ENCODE measurements around the gene ZSWIM4. TPM values are rescaled to one million over a fixed set of nuclear protein-coding genes. Genes with fewer than 3 reads are reported as not detected.

ZSWIM4 gene
- polyA plus RNA-seq (4.7 and 6.1 TPM in 2 replicates), polyA minus RNA-seq (25.7 and 26.8 TPM in 2 replicates)

- Histone ChIP-seq H3K27ac (ENCODE audit: low read length) (peak within 1 kb of the TSS; percentile 63), H3F3A (ENCODE audit: insufficient read depth, low read length, poor library complexity, severe bottlenecking) (no peaks in the 10 kb centered on the region), H3K9ac (ENCODE audit: low read length) (peak within 1 kb of the TSS; percentile 87), H4K20me1 (ENCODE audit: insufficient read depth) (no peaks in the 10 kb centered on the region), H3K27me3 (ENCODE audit: insufficient read depth, low read depth, low read length) (no peaks in the 10 kb centered on the region), H3K4me2 (ENCODE audit: low read length) (peak within 1 kb of the TSS; percentile 92), H3K79me2 (replicated peaks; ENCODE audit: insufficient read depth, low read length) (peaks cover 18% of the 10 kb centered on the region), H3K36me3 (ENCODE audit: insufficient read depth, low read length) (no peaks in the 10 kb centered on the region), H2AFZ (ENCODE audit: low read depth, low read length) (peak within 1 kb of the TSS; percentile 80), H3K9me2 (ENCODE audit: insufficient read depth, low read length) (no peaks in the 10 kb centered on the region), H3K9me3 (ENCODE audit: low read length) (no peaks in the 10 kb centered on the region), H3K4me3 (ENCODE audit: low read length) (peak within 1 kb of the TSS; percentile 77)
- TF ChIP-seq CTCF (IDR thresholded peaks at IDR 0.05; ENCODE audit: poor library complexity, severe bottlenecking) (no peak), REST (IDR thresholded peaks at IDR 0.05; ENCODE audit: borderline replicate concordance) (peak; percentile 65), MXI1 (conservative IDR thresholded peaks at IDR 0.05; ENCODE audit: poor library complexity, severe bottlenecking) (no peak), SMC3 (conservative IDR thresholded peaks at IDR 0.05; ENCODE audit: poor library complexity) (no peak), POLR2AphosphoS5 (IDR thresholded peaks at IDR 0.05) (peak; percentile 67), EP300 (conservative IDR thresholded peaks at IDR 0.05; ENCODE audit: poor library complexity, severe bottlenecking) (peak; percentile 9), EZH2 (IDR thresholded peaks at IDR 0.05; ENCODE audit: borderline replicate concordance, insufficient read depth, low read length, poor library complexity, severe bottlenecking) (no peak), TAF1 (IDR thresholded peaks at IDR 0.05; ENCODE audit: low read depth) (peak; percentile 89)
These were observed at the start of gene ZSWIM4 for GRCh38 chr19:13794757-13795589. Gene ZSWIM4 (plus strand): TSS chr19:13795443. CDS start chr19:13795649, 206 bp downstream.

DNA sequence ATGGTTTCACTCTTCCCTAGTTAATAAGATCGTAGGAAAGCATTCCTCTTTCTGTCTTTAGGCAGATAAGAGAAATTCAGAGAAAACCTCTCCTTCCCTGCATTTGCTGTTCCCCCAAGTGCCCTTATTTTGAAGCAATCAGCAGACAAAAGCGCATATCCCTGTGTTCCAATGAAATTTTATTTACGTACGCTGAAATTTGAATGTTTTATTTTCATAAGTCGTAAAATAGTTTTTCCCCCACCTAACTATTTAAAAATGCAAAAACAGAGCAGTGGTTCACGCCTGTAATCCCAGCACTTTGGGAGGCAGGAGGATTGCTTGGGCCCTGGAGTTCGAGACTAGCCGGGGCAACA lies 48.2 kb upstream of the ZSWIM4 start:
- TF ChIP-seq TAF1 (IDR thresholded peaks at IDR 0.05; ENCODE audit: low read depth) (no peak), POLR2AphosphoS5 (IDR thresholded peaks at IDR 0.05) (no peak), CTCF (IDR thresholded peaks at IDR 0.05; ENCODE audit: poor library complexity, severe bottlenecking) (no peak), MXI1 (conservative IDR thresholded peaks at IDR 0.05; ENCODE audit: poor library complexity, severe bottlenecking) (no peak), REST (IDR thresholded peaks at IDR 0.05; ENCODE audit: borderline replicate concordance) (no peak), RAD21 (conservative IDR thresholded peaks at IDR 0.05) (no peak), EP300 (conservative IDR thresholded peaks at IDR 0.05; ENCODE audit: poor library complexity, severe bottlenecking) (no peak), EZH2 (IDR thresholded peaks at IDR 0.05; ENCODE audit: borderline replicate concordance, insufficient read depth, low read length, poor library complexity, severe bottlenecking) (no peak), SMC3 (conservative IDR thresholded peaks at IDR 0.05; ENCODE audit: poor library complexity) (no peak)
- Histone ChIP-seq H3K9ac (ENCODE audit: low read length) (peak overlapping the region; percentile 40), H3K4me2 (ENCODE audit: low read length) (no peak overlapping the region), H3K4me3 (ENCODE audit: low read length) (peak overlapping the region; percentile 80), H3K9me3 (ENCODE audit: low read length) (no peaks in the 10 kb centered on the region), H3F3A (ENCODE audit: insufficient read depth, low read length, poor library complexity, severe bottlenecking) (no peaks in the 10 kb centered on the region), H2AFZ (ENCODE audit: low read depth, low read length) (peak overlapping the region; percentile 16), H3K27ac (ENCODE audit: low read length) (peak overlapping the region; percentile 65), H3K27me3 (ENCODE audit: insufficient read depth, low read depth, low read length) (no peaks in the 10 kb centered on the region), H3K36me3 (ENCODE audit: insufficient read depth, low read length) (no peaks in the 10 kb centered on the region), H3K9me2 (ENCODE audit: insufficient read depth, low read length) (no peaks in the 10 kb centered on the region), H4K20me1 (ENCODE audit: insufficient read depth) (no peaks in the 10 kb centered on the region), H3K79me2 (replicated peaks; ENCODE audit: insufficient read depth, low read length) (peaks cover 13% of the 10 kb centered on the region)

Measured in neural cell (in vitro differentiated cells).